Measurements from ENCODE around the gene CNTNAP2. TPM values are rescaled to one million over a fixed set of nuclear protein-coding genes. Genes with fewer than 3 reads are reported as not detected.

CNTNAP2 gene
- total RNA-seq, 1 experiment from 2014 or later, result 64.5 TPM

DNA sequence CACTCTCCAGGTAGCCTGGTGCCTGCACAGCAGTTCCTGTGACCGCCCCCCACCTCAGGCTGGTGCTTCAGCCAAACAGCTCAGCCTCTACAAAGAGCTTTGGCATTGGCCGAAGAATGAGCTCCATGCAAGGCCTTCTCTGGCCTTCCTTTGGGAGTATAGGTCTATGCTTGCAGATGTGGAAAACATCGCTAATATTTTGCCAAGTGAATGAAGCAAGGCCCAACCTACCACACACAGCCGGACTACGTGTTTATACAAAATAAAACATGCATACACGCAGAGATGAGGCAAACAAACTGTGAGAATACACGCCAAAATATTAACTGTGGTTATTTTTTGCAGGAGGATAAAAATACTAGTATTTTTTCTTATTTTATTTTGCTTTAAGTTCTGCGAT lies 2057.8 kb downstream of the CNTNAP2 start:
- no peak overlapping the region for H3K18ac ChIP-seq (ENCODE audit: insufficient read length, low read depth, low read length)
- no peaks in the 10 kb centered on the region for H3K23me2 ChIP-seq (ENCODE audit: insufficient read length, low read depth, low read length, poor library complexity, severe bottlenecking)
- H4K5ac ChIP-seq (ENCODE audit: insufficient read length, low read depth, low read length), result no peak overlapping the region
- H4K8ac ChIP-seq (replicated peaks; ENCODE audit: insufficient read length, low read depth, low read length), result no peak overlapping the region
- WGBS (ENCODE audit: extremely low coverage, insufficient read length, low lambda C conversion rate), result no CpG with 5 or more reads among the region's 8 CpGs
- H2BK15ac ChIP-seq (ENCODE audit: low read depth, low read length), result no peak overlapping the region
- no peaks in the 10 kb centered on the region for H3K9me3 Mint-ChIP-seq
- H4K20me1 ChIP-seq (ENCODE audit: control insufficient read depth, insufficient read depth, insufficient read length), result no peaks in the 10 kb centered on the region
- TF ChIP-seq, protein P1, sequence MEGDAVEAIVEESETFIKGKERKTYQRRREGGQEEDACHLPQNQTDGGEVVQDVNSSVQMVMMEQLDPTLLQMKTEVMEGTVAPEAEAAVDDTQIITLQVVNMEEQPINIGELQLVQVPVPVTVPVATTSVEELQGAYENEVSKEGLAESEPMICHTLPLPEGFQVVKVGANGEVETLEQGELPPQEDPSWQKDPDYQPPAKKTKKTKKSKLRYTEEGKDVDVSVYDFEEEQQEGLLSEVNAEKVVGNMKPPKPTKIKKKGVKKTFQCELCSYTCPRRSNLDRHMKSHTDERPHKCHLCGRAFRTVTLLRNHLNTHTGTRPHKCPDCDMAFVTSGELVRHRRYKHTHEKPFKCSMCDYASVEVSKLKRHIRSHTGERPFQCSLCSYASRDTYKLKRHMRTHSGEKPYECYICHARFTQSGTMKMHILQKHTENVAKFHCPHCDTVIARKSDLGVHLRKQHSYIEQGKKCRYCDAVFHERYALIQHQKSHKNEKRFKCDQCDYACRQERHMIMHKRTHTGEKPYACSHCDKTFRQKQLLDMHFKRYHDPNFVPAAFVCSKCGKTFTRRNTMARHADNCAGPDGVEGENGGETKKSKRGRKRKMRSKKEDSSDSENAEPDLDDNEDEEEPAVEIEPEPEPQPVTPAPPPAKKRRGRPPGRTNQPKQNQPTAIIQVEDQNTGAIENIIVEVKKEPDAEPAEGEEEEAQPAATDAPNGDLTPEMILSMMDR (conservative IDR thresholded peaks at IDR 0.05), result no peak
- no peak overlapping the region for H3K56ac ChIP-seq (ENCODE audit: insufficient read length, low read depth, low read length)
- no peak overlapping the region for H3K9ac ChIP-seq (ENCODE audit: extremely low read depth, insufficient read length, low read length)
- H3K27ac ChIP-seq (ENCODE audit: insufficient read length, low read depth, low read length), result no peak overlapping the region
- H3K27me3 ChIP-seq (ENCODE audit: insufficient read depth, low read length), result no peaks in the 10 kb centered on the region
- H3K36me3 Mint-ChIP-seq (ENCODE audit: insufficient read depth in 1 of 3, low read depth in 3 of 3), result no peaks in the 10 kb centered on the region
- H3T11ph ChIP-seq (ENCODE audit: low read length), result no peak overlapping the region
- H3K14ac ChIP-seq (ENCODE audit: insufficient read depth, low read length), result no peak overlapping the region
- no peak overlapping the region for H3K23ac ChIP-seq (ENCODE audit: insufficient read length, low read depth, low read length)
- H3K4me1 ChIP-seq (ENCODE audit: insufficient read depth, low read length), result no peaks in the 10 kb centered on the region
- peaks cover 2% of the 10 kb centered on the region; the same call in 1 of the 2 replicates for H3K27me3 Mint-ChIP-seq (ENCODE audit: low read depth)
- no peak overlapping the region for H4K91ac ChIP-seq (ENCODE audit: insufficient read length, low read depth, low read length)
- H3K4me1 Mint-ChIP-seq, result peaks cover 0 to 2% of the 10 kb centered on the region in 2 experiments; a peak in 1 of 4 replicates
- H2BK12ac ChIP-seq (ENCODE audit: insufficient read length, low read depth, low read length), result no peak overlapping the region
- no peak overlapping the region for H2BK5ac ChIP-seq (ENCODE audit: insufficient read length, low read length)
- H2AFZ ChIP-seq (ENCODE audit: low read length), result no peak overlapping the region
- no peak overlapping the region for H2BK20ac ChIP-seq (ENCODE audit: low read depth, low read length, poor library complexity, severe bottlenecking)
- H2AK5ac ChIP-seq (ENCODE audit: insufficient read length, low read length), result no peak overlapping the region
- no peak overlapping the region for H3K4me3 Mint-ChIP-seq
- H3K79me2 ChIP-seq (ENCODE audit: insufficient read depth, low read length), result no peaks in the 10 kb centered on the region
- no peak overlapping the region for H3K4me2 ChIP-seq (ENCODE audit: insufficient read depth, insufficient read length, low read length)
- H3K27ac Mint-ChIP-seq, result no peak overlapping the region
- no peaks in the 10 kb centered on the region for H3K79me1 ChIP-seq (ENCODE audit: insufficient read depth, low read depth, low read length, poor library complexity, severe bottlenecking)
- H2BK120ac ChIP-seq (ENCODE audit: low read depth, low read length, poor library complexity, severe bottlenecking), result no peak overlapping the region
- no peaks in the 10 kb centered on the region for H3K9me3 ChIP-seq (ENCODE audit: control insufficient read depth, low read depth, low read length)
- no peak overlapping the region for H3K4ac ChIP-seq (ENCODE audit: low read depth, low read length)
- DNase-seq, result no peak
